CD4-positive, alpha-beta T cell treated with Interleukin-6 at 100 ng/mL for 8 hours (primary cell): ENCODE results near the gene OPTC.
"Not testable (repeated sequence)": the region's sequence is repeated elsewhere in the genome, so short reads cannot be mapped to it uniquely, and the experiment has no call there.

Experiments
- DNase-seq: peaks from one replicate; pipeline ENCODE4 v3.0.0-alpha.2; 2020; ENCODE audit warnings: mixed read lengths, low spot score

Gene OPTC

DNA sequence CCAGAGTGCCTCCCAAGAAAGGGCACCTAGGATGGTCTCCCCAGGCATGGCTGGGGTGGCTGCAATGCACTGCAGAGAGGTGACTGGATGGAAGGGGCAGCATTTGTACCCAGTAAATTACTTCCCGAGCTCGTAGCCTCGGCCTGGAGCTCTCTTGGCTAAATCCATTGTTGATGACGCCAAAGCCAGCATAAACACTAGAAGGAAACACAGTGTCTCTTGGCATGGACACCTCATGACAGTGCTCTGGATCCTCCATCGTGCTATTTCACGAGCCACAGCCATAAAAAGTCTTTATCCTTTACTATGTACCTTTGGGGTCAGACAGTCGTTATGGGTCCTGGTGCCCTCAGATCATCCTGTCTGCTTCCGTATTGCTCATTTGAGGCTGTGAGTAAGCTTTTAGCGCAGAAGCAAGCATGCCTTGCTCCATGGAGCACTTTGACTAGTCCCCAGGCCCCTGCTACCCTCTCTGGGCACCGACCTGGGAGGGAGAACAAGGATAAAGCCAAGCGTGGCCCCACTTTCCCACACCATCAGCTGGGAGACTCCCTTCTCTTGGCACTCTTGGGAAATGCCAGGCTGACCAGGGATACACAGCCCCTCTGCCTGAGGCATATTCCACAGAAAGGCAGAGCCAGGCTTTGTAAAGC lies 28.7 kb upstream of the OPTC start:
- DNase-seq = no peak

DNA sequence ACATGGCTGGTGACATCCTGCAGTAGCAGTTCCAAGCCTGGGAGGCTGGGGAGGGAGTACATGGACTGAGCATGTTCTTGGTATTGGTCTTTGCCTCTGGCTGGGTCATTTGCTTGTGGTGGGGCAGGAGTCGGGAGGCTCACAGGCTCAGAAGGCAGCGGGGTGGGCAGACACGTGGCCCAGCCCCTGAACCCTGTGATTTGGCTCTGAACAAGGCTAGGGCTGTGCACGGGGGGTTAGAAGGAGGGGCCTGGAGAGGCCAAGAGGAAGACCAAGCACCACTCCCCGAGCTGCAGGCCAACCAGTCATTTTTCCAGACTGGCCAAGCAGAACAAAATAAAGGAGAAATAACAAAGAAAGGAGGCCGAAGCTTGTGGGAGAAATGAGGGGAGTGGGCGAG lies 28.0 kb upstream of the OPTC start:
- no peak for DNase-seq

DNA sequence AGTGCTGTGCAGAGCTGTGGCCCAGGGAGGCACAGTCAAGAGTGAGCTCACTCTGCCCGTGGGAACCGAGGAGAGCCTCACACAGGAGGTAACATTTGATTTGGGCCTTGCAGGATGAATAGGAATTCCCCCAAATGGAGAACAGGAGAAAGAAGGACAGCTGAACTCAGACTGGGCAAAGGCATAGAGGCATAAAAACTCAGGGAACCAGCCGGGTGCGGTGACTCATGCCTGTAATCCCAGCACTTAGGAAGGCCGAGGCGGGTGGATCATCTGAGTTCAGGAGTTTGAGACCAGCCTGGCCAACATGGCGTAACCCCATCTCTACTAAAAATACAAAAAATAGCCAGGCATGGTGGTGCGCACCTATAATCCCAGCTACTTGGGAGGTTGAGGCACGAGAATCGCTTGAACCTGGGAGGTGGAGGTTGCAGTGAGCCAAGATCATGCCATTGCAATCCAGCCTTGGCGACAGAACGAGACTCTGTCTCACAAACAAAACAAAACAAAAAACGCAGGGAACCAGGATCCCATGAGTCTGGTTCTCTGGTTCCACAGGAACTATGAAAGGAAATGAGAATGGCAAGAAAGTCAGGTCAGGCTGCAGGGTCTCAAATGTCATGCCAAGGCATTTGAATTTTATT lies 26.9 kb upstream of the OPTC start:
- DNase-seq = not testable (repeated sequence)

DNA sequence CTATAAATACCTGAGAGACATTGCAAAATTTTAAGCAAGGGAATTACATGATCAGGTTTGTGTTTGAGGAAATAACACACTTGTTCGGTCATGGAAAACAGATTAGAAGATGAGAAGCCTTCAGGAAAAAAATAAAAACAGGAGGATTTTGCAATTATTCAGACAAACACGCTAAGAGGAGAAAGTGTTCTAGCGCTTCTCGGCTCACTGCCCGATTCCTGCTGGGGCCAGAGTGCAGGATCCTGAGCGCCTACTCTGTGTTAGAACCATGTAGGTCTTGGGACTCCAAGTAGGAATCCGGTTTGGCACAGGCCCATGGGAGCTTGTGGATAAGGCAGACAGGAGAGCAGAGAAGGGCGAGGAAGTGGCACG lies 26.4 kb upstream of the OPTC start:
- DNase-seq = no peak

DNA sequence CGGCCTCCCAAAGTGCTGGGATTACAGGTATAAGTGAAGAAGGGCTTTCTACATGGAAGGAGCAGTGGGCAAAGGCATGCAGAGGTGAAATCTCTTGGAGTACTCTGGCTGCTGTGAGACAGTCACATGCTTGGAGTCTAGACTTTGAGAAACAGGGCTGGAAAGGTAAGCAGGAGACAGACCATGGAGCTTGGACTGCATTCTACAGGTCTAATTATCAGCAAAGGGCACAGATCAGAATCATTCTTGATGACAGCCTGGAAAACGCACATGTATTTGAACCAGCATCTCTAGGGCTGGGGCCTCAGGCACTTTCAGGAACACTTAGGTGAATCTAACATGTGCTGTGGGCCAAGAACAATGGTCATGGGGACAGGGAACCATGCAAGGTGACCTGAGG lies 25.6 kb upstream of the OPTC start:
- DNase-seq = no peak

DNA sequence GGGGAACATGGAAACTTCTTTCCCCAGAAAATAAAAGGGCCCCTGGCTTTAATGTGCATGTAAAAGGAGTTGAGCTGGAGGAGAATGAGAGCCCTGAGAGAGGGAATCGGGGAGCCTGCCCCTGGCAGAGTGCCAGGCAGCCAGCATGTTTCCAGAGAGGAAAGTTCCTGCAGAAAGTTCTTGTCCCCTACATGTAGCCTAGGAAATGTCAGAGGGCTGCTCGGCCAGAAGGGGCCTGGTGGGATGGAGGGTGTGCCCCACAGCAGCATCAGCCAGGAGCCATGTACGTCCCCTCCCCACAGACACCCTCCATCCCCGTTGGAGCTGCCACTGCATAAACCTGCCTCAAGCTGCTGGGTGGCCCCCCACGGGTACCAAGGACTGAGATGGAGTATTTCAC lies 23.7 kb upstream of the OPTC start:
- DNase-seq = no peak

DNA sequence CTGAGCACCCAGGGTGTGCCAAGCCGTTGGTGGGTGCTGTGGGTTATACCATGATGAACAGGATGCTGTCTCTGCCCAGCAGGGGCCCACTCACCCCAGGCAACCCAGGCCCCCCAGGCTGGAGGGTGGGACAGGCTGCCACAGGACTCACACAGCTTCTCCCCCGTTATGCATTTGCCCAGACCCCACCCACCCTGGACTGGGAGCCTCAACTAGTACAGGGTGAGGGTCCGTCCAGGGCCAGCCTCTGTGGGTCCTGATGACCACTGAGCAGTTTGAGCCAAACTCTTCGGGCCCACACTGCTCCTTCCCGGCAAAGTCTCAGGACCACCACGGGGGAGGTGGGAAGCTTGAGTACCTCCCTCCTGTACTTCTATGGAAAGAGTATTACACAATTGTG lies 22.1 kb upstream of the OPTC start:
- DNase-seq = no peak

DNA sequence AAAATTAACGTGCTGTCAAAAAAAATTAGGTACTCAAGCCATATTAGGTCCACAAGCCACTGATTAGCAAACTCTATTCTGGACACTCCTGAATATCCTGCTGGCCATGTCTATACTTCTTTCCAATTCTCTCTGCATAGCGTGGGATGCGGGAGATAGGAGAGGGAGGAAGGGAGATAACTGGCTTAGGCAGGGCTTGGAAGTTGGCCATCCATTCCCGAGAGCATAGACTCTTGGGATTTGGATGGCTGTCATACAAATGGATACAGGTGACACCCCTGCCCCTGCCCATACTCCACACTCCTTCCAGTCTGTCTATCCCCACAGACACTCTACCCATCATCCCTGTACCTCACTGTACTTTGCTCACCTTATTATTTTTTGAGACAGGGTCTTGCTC lies 20.7 kb upstream of the OPTC start:
- DNase-seq = no peak

DNA sequence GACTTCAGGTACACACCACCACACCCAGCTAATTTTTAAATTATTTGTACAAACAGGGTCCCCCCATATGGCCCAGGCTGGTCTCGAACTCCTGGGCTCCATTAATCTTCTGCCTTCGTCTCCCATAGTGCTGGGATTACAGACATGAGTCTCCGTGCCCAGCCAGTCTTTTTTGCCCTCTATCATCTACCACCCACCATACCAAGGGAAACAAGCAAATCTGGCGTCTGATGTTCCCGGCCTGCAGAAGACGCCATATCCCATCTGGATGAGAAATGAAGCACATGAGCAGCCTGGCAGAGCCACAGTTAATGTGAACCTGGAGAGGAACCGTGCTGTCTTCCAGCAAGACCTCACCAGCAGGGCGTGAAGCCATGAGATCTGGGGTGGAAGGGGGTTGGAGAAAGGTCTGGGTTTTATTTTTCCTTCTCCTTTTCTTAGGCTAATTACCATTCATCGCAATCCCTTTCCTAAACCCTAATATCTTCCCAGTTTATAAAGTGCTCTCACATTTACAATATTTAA lies 20.1 kb upstream of the OPTC start:
- DNase-seq = no peak

DNA sequence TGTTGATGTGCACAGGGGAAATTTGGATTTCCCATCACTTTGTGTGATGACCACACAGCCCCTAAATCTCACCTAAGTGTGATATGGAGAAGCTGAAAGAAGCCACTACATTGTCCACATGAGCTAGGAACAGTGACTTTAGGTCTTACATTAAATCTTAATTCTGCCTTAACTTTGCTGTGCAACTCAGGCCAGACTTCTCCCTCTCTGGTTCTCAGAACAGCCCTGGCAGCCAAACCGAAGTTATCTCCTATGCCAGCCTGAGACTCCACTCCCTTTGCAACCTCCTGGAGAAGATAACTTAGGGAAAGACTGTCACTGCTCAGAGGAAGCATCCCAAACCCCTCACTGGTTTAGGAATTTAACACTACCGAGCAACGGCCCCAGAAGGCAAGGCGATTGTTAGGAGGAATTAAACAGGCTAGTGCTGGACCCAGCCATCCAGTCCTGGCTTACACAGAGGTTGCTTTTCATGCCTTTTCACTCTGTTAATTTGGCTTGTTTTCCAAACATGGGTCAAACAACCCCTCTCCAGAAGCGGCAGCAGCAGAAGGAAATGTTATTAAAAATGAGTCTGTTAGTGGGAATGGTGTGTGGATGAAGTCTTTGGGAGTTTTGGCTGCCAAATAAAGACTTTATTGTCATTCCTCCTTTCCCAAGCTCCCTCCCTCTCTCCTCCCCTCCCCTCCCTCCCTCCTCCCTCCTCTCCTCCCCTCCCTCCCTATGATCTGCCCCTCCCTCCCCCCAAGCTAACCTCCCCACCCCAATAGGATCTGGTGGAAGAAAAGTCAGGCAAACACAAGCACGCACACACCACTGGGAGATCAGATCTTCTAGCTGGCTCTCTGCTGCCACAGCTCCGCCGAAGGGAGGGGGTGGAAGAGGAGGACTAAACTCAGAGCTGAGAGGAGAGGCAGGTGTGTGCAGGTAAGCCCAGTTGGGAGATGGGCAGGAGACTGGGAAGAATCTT lies 18.7 kb upstream of the OPTC start, which contains the start of gene PRELP:
TSS of gene PRELP (plus strand) at position 795 of the 970 bp plus-strand sequence. CDS start 7,379 bp downstream, outside the sequence.
- DNase-seq = no peak

DNA sequence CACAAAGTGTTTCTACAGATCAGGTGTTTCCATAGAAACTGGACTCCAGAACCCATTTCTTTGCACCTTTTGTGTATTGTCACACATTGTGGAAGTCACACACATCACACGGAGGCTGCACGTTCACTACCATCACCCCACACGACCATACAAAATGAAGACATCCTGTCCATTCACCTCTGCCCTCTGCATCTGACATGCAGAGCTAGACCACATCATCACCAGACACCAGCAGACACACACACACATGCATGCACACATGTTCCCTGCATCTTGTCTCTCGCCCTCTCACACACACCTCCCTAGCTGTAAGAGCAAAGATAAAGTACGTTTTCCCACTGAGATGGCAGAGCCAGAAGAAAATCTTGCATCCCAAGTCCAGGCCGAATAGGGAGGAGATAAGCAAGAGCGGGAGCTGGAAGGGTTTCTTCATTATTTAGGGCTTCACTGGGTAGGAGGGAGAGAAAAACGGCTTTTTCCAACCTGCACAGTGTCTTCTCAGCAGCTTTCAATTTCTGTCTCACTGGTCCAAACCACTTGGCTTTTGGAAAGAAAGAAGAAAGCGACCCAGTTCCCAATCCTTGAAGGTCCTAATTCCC lies 17.6 kb upstream of the OPTC start:
- no peak for DNase-seq

DNA sequence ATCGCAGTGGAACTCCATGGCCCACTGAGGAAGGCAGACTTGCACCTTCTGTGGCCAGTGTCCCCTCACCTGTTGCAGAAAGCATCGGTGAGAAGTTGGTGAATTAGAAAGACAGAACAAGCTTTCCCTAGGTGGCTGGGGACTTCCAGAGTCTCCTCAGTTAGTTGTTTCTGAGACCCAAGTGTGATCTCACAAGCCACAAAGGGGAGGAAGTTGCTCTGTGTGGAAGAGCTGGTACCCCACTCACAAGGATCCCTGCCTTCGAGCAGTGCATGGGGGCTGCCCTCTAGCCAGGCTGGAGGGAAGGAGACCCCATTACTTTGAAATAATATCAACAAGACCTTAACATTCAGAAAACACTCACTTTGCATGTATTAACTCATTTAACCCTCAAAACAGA lies 16.2 kb upstream of the OPTC start:
- DNase-seq = no peak

DNA sequence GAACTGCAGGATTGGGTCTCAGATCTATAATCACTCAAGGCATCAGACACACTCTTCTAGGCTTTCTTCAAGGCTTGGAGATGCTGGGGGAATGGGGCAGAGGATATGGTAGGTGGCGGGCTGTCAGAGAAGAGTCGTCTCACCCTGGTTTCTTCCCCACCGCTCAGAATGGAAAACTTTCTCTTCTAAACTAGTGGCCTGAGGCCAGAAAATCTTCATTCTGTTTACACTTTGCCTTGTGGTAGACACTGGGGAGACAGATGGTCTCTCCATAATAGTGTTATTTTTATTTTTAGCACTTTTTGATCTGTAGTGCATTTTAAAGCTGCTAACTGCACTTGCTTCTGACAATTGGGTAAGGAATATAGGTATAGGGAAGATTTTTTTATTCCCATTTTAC lies 15.7 kb upstream of the OPTC start:
- DNase-seq = no peak

DNA sequence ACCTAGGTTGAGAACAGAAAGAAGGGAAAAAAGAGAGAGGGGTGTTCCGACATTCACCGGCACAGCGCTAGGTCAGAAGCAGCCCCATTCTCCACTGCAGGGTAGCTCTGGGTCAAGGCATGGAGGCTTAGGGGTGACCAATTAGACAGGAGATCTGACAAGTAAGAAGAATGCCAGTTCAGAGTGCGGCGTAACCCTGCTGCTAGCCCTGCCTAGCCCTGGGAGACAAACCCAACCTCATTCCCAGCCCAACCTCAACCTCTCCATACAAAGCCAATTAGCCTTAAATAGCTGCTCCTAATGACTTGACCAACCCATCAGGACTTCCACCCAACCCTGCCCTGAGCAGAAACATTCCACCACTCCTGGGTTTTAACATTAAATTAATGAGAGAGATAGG lies 15.0 kb upstream of the OPTC start:
- no peak for DNase-seq

DNA sequence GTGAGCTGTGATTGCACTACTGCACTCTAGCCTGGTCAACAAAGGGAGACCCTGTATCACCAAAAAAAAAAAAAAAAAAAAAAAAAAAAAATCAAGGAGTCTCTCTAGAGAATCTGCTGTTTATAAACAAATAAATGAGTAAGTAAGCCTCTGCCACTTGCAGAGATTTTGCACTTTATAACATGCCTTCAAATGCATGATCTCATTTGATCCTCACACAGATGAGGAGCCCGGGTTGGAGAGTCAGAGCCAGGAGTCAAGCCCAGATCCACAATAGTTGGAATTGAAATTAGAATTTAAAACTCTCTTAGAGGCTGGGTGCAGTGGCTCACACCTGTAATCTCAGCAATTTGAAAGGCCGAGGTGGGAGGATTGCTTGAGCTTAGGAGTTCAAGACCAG lies 14.3 kb upstream of the OPTC start:
- DNase-seq = no peak

DNA sequence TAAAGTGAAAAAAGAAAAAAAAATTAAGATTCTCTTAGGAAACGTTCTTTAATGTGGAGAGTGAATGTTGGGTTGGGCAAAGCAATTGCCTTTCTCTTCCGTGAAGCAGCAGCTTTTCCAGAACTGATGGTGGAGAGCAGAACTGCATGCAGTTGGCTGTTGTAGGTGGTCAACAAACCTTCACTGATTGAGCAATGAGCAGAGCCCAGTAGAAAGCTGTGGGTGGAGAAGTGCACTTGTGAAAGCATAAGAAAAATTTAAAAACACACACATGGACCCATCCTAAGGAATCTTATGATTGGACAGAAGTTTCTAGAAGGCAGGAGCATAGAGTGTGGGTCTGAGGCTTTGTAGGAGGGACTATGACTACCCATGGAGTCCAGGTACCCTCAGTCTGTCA lies 13.9 kb upstream of the OPTC start:
- no peak for DNase-seq

DNA sequence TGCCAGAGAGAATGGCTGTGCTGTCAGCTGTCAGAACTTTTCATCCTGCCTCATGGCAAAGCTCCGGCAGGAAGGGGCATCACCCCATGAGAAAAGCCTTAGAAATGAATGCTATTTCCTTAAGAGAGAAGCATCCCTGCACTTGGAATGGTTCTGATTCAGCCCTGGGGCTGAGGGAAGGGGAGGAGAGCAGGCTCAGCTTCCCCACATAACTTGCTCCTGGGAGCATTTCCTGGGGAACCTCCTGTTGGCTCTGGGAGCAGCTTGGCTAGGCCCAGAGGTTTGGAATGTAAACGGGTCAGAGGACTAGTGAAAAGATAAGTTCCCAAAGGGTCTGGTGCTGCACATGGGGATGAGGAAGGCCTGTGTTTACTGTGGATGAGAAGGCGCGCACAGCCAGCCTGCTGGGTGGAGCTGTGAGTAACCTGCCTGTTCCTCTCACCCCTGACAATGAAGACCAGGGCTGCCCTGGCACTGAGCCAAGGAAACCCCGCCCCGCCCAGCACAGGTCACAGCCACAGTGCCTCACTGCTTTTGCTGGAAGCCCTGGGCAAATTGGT lies 13.3 kb upstream of the OPTC start:
- peak; percentile 59 for DNase-seq

DNA sequence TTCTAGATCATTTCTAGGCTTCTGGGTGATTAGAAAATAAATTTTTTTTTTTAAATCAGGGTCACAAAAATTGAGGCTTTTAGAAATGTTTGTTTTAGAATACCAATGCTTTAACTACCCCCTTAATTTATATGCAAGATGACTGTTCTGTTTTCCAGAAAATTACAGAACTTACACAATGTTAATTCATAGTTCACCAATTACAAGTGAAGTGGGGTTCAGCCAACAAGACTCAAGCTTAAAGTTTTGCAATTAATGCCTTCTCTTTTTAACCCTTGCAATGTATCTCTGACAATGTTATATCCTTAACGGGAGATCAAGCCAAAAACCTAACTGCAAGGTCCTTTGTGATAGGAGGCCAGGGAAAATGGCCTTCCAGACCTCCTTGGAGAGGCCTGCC lies 12.8 kb upstream of the OPTC start:
- no peak for DNase-seq

DNA sequence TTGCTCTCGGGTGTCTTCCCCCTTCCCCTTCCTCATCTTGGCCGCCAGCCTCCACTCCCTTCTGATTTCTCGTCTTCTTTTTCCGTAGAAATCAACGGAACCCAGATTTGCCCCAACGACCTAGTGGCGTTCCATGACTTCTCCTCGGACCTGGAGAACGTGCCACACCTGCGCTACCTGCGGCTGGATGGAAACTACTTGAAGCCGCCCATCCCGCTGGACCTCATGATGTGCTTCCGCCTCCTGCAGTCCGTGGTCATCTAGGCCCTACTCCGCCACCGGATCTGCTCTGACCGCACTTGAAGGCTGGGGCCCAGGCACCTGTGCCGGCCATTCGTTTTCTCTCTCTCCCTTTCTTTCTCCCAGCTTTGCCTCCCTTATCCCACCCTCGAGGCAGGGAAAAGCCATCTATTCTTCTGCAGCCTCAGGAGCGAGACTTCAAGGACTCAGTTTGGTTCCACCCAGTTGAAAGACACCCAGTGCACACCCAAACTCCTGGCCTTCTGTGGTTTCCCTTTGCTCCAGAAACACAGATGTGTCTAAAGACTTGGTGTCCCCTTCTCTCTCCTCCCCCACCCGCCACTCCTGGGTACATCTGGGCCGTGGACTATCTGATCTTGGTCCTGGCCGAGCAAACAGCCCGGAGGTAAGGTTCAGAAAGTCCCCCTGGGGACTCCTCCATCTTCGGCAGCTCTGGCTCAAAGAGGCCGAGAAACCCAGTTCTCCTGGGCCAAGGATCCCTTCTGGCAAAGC lies 7.2 kb upstream of the OPTC start:
- DNase-seq = no peak

DNA sequence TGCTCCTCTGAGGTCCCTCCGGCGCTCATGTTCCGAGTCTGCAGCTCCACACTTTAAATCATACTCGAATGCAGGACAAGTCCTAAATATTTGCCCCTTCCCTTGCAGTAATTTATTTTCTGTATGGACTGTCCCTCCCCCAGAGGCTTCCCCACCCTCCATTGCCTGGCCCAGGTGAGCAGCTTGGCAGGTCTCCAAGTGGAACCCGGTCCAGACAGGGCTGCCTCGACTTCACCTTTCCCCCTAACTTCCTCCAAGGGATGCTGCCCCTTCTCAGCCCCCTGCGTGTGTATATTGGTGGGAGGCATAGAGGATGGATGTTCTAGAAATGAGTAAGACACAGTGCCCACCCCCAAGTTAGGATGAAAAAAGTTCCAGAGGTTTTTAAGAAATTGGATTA lies 5.4 kb upstream of the OPTC start:
- no peak for DNase-seq

DNA sequence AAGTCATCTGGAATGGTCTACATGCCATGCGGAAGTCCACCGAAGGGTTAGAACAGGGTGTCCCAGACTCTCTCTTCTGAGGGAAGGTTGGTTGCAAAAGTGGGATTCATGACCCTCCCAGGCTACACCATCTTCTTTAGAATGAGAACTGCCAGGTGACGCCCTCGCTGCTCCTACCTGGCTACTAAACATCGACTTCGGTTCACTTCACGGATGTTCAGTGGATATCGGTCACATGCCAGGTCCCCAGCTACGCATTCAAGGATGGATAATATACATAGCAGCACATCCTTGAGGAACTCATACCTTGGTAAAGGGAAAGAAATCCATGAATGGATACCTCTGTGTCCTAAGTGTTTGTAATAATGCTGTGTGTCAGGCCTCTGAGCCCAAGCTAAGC lies 3.3 kb upstream of the OPTC start:
- no peak for DNase-seq
